Femur (tissue), 1 donor: Measurements from ENCODE around the gene CARD11.

Experiments
- DNase-seq: peaks from one replicate; pipeline ENCODE4 v3.0.0-alpha.2; 2017

CARD11 gene

GRCh38 chr7:2937701-2938513, 105.8 kb downstream of the CARD11 start:
- no peak for DNase-seq

DNA sequence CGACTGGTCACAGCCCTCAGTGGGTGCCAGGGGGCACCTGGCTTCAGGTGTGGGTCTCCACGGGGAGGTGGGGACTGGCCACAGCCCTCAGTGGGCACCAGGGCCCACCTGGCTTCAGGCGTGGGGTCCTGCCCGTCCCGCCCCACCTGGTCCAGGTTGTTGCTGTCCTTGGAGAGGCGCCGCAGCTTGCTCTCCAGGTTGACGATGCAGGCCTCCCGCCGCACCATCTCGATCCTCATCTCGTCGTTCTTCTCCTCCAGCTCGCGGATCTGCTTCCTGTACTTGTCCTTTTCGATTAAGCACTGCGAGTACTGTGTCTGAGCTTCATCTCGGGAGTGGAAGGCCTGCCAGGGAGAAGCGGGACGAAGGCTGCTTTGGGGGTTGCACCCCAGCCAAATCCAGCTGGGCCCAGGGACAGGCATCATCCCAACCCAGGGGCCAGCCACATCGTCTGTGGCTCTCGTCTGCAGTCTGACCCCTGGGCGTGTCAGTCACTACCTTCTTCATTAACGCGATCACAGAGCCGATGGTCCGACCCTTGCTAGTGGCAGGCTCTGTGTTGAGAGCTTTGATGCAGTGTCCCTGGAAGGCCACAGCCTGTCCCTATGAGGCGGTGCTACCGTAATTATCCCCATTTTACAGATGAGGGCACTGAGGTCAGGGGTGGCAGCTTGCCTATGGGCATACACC, 106.6 kb downstream of the CARD11 start:
- DNase-seq = no peak

DNA sequence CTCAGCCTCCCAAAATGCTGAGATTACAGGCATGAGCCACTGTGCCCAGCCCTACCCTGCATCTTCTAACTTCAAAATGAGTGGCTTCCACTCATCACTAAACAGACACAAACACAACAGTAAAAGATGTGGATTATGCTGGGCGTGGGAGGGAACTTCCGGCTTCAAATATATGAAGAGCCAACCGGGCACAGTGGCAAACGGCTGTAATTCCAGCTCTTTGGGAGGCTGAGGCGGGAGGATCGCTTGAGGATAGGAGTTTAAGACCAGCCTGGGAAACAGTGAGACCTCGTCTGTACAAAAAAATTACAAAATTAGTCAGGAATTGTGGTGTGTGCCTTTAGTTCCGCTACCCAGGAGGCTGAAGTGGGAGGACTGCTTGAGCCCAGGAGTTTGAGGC, 107.4 kb downstream of the CARD11 start:
- no peak for DNase-seq

GRCh38 chr7:2934984-2935740, 108.5 kb downstream of the CARD11 start:
- no peak for DNase-seq

DNA sequence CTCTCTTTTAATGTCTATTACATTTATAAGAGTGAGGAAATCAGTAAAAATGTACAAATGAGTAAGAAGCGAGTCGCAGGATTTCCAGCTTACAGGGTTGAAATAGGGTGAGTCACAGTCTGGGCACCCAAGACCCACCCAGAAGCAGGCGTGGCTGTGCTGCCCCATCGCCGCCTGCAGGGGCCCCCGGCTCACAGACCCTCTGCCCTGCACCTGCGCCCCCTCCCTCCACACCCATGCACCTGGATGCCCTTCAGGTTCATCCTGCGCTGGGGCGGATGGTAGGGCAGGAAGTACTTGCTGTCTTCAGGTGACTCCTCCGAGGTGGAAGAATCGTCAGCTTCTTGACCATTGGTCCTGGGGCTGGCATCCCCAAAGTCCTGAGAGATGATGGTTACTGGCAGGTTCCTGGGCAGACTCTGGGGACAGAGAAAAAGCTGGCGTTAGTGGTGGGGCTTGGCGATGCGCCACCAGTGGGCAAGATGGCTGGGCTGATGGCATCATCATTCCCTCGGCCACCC, 109.4 kb downstream of the CARD11 start:
- peak; percentile 9 for DNase-seq

GRCh38 chr7:2932402-2933251, 111.0 kb downstream of the CARD11 start:
- peak; percentile 11 for DNase-seq

- DNase-seq = no peak
These were observed 112.6 kb downstream of the CARD11 start for GRCh38 chr7:2931034-2931415.

DNA sequence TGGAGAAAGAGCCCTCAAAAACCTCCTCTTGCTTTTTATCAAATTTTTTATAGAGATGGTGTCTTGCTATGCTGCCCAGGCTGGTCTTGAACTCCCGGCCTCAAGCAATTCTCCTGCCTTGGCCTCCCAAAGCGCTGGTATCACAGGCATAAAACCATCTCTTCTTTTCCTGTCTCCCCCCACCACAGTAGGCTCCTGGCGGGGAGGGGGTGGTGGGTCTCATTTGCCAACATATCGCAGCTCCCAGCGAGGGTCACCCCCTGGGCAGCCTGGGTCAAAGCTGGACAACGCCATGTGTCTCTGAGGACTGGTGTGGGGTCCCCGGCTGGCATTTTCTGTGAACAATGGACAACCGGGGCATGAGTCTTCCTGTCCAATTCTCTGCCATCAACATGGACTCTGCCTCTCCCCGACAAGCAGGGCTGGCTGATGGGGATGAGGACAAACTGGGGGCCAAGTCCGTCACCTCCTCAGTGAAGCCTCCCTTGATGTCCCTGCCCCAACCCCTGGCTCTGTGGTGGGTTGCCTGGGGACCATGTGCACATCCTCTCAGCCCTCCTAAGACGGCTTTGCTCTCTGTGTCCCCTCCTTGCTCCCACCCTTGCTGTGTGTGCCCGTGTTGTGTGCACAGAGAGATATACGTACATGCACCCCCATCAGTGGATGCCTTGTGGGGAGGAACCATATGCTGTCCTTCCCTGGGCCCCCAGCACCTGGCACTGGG, 113.2 kb downstream of the CARD11 start:
- DNase-seq = peak; percentile 10

DNA sequence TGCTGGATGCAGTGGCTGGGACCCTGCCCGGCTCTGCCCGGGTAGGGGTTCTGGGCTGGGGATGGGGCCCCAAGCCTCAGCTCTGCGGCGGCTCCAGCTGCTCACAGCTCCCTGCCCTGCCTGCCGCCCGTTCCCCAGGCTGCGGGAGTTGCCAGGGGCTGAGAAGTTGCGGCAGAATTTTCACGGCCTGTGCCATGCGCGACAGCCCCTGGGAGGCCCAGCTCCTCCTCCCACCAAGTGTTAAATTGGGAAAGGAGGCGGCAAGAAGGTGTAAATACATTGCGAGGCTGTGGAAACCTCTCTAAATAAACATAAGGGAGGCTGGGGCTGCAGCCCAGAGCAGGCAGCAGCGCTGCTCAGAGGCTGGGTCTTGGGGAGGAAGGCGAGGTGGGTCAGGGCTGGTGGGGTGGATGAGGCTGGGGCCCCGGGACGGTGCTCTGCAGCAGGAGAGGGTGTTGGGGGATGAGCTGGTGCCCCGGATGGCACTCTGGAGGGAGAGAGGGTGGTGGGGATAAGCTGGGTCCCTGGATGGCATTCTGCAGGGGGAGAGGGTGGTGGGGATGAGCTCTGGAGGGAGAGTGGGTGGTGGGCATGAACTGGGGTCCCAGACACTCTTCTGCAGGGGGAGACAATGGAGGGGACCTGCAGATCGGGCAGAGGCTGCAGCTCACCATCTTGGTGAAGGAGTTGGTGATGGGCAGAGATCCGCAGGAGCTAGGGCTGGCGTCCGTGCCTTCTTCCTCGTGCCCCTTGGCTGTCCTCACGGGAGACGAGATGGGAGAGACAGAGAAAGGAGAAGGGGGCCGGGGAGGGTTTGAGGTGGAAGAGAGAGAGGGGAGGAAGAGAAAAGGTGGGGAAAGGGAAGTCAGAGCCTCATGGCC, 114.1 kb downstream of the CARD11 start:
- DNase-seq = no peak

GRCh38 chr7:2928613-2929311, 114.9 kb downstream of the CARD11 start:
- DNase-seq = peak; percentile 69

DNA sequence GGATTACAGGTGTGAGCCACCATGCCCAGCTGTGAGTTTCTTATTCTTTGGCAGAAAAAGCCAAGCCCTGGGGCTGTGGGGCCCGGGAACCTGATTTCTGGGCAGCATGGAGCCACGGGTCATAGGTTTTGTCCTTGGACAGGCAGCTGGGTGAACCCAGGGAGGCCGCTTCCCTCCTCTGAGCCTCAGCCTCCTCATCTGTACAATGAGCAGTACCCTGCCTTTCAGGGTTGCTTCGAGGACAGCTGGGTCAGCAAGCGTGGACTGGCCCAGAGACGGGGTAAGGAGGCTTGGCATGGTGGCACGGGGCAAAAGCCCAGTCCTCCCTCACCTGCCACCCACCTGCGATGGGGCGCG, 115.4 kb downstream of the CARD11 start:
- DNase-seq = no peak

- no peak for DNase-seq
These were observed 116.1 kb downstream of the CARD11 start for GRCh38 chr7:2927592-2927991.

DNA sequence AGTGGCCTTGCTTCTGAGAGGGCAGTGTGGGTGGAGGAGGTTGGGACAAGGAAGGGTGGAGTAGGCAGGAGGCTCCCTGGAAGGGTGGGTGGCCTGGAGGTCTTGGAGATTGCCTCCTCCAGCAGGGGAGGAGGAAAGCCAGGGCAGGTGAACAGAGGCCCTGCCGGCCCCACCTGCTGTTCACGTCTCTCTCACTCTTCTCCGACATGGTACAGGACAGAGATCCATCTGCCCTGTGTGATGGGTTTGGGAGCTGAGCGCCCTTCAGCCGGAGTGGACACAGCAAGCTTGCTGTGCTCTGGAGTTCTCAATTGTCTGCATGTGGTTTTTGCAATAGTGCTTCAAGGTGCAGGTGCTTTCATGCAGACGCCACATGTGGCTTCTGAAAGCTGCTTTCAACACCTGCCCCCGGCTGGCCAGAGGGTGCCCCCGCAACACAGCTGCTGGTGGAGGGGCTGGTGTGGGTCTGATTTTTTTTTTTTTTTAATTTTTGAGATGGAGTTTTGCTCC, 116.7 kb downstream of the CARD11 start:
- no peak for DNase-seq

GRCh38 chr7:2926120-2926895, 117.4 kb downstream of the CARD11 start:
- no peak for DNase-seq

DNA sequence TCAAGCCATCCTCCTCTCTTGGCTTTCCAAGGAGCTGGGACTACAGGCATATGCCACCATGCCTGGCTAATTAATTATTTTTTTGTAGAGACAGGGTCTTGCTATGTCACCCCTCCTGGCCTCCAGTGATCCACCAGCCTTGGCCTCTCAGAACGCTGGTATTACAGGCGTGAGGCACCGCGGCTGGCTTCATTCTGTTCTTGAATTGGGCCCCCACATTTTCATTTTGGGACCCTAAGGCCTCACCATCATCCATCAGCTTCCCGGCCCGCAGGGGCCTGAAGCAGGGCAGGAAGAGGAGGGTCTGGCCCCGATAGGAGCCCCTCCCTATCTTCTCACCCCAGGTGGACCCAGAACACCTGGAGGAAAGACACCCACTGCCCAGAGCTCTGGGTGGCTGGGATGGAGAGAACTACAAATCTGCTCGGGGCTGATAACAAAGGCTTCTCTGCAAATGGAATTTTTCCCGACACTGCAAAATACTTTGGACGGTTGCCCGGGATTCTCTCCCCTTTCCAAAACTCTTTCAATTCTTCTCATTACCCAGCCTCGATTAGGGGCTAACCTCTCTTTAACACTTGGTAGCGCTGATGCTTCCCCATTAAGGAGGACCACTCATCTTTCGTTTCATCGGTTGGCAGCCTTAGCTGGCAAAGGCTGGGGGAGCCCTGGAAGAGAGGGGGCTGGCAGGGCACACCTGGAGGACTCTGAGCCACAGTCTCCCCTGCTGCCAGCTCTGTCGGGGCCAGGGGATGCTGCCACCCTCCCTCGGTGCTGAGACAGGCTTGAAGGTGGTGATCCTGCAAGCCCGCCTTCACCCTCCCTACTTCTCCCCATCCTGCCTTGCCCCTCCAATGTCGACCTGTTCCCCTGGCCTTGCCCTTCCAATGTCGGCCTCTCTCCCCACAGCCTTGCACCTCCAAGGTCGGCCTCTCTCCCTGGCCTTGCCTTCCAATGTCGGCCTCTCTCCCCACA, 118.5 kb downstream of the CARD11 start:
- DNase-seq = no peak

DNA sequence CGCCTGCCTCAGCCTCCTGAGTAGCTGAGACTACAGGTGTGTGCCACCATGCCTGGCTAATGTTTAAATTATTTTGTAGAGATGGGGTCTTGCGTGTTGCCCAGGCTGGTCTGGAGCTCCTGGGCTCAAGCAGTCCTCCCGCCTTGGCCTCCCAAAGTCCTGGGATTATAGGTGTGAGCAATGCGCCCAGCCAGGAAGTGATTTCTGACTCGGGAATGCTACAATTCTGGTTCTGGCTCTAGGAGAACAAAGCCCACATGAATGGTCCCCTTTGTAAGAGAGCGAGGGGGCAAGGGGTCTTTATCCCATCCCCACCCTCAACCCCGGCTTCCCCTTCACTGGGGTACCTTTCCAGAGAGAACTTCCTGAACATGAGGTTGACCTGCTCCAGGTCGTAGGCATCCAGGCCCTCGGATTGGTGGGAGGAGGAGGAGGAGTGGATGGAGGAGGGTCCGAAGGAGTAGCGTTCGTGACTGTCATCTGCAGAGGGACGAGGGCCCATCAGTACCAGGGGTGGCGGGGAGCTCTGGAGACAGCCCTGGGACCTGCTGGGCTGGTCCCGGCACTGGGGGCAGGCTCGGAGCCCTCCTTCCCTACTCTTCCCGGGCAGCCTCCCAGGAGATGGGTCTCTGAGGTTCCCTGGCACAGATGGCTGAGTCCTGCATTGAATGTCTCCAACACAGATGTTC, 119.6 kb downstream of the CARD11 start:
- DNase-seq = no peak

DNA sequence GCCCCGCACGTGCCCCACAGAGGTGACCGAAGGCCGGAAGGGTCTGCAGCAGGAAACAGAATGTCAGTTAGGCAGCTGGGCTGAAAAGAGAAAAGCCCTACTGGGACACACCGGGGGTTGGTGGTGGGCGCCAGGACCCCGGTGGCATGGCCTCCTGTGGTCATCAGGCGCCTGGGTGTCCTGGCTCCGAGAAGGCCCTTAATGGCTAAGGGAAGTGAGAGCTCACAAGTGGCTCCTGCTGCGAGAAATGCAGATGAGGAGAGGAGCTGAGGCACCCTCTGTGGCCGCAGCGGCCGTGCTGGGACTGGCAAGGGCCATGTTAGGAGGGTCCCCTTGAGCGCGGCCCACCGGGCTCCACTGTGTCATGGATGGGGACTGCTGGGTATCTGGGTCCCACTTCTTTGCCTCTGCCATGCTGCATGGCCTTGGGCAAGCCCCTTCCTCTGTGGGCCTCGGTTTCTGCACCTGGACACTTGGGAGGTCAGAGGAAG, 120.3 kb downstream of the CARD11 start:
- DNase-seq = no peak
